Measurements from ENCODE around the gene NRSN2. TPM values are rescaled to one million over a fixed set of nuclear protein-coding genes. Genes with fewer than 3 reads are reported as not detected.

Gene NRSN2
- total RNA-seq, 1 experiment from 2014 or later, result 22.7 TPM

DNA sequence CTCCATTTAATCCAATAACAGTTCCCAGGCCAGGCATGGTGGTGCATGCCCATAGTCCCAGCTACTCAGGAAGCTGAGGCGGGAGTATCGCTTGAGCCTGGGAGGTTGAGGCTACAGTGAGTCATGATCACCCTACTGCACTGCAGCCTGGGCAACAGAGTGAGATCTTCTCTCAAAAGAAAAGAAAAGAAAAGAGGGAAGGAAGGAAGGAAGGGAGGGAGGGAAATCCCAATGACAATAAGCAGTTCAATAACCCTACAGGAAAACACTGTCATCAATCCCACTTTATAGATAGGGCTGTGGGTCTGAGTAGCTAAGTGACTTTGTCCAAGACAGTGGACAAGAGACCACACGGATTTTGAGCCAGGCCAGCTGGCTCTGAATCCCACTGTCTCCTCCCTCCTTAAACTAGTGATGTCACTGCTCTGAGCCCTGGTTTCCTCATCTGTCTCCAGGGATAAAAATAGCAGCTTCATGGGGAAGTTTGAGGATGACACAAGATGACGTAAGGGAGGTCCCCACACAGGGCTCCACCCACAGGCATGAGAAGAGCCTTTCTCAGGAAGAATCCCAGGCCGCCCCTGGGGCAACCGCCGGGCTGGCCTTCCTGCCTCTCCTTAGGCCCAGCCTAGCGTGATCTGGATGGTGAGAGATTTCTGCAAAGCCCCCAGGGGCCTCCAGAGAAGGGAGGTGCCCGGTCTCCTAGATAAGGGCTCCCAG, 26.4 kb downstream of the NRSN2 start:
- Histone ChIP-seq H3K4ac (ENCODE audit: low read depth, low read length) (no peak overlapping the region), H3K9ac (ENCODE audit: extremely low read depth, insufficient read length, low read length) (no peak overlapping the region), H2AFZ (ENCODE audit: low read length) (no peak overlapping the region), H3K79me2 (ENCODE audit: insufficient read depth, low read length) (no peaks in the 10 kb centered on the region), H4K20me1 (ENCODE audit: control insufficient read depth, insufficient read depth, insufficient read length) (no peaks in the 10 kb centered on the region), H3K27ac (ENCODE audit: insufficient read length, low read depth, low read length) (no peak overlapping the region), H3K27me3 (ENCODE audit: insufficient read depth, low read length) (no peaks in the 10 kb centered on the region), H3K9me3 (ENCODE audit: control insufficient read depth, low read depth, low read length) (no peaks in the 10 kb centered on the region), H2BK20ac (ENCODE audit: low read depth, low read length, poor library complexity, severe bottlenecking) (no peak overlapping the region), H2BK120ac (ENCODE audit: low read depth, low read length, poor library complexity, severe bottlenecking) (no peak overlapping the region), H3K23ac (ENCODE audit: insufficient read length, low read depth, low read length) (no peak overlapping the region), H4K8ac (replicated peaks; ENCODE audit: insufficient read length, low read depth, low read length) (no peak overlapping the region), H3K56ac (ENCODE audit: insufficient read length, low read depth, low read length) (no peak overlapping the region), H4K91ac (ENCODE audit: insufficient read length, low read depth, low read length) (no peak overlapping the region), H2AK5ac (ENCODE audit: insufficient read length, low read length) (no peak overlapping the region), H3K18ac (ENCODE audit: insufficient read length, low read depth, low read length) (no peak overlapping the region), H2BK15ac (ENCODE audit: low read depth, low read length) (no peak overlapping the region), H3K23me2 (ENCODE audit: insufficient read length, low read depth, low read length, poor library complexity, severe bottlenecking) (no peaks in the 10 kb centered on the region), H3T11ph (ENCODE audit: low read length) (no peak overlapping the region), H3K4me2 (ENCODE audit: insufficient read depth, insufficient read length, low read length) (no peak overlapping the region), H3K79me1 (ENCODE audit: insufficient read depth, low read depth, low read length, poor library complexity, severe bottlenecking) (no peaks in the 10 kb centered on the region), H3K4me1 (ENCODE audit: insufficient read depth, low read length) (no peaks in the 10 kb centered on the region), H4K5ac (ENCODE audit: insufficient read length, low read depth, low read length) (no peak overlapping the region), H3K14ac (ENCODE audit: insufficient read depth, low read length) (no peak overlapping the region), H2BK12ac (ENCODE audit: insufficient read length, low read depth, low read length) (no peak overlapping the region), H2BK5ac (ENCODE audit: insufficient read length, low read length) (no peak overlapping the region)
- DNase-seq, result peak; percentile 52
- no peaks in the 10 kb centered on the region for H3K9me3 Mint-ChIP-seq
- H3K27ac Mint-ChIP-seq, result no peak overlapping the region
- TF ChIP-seq, protein P1, sequence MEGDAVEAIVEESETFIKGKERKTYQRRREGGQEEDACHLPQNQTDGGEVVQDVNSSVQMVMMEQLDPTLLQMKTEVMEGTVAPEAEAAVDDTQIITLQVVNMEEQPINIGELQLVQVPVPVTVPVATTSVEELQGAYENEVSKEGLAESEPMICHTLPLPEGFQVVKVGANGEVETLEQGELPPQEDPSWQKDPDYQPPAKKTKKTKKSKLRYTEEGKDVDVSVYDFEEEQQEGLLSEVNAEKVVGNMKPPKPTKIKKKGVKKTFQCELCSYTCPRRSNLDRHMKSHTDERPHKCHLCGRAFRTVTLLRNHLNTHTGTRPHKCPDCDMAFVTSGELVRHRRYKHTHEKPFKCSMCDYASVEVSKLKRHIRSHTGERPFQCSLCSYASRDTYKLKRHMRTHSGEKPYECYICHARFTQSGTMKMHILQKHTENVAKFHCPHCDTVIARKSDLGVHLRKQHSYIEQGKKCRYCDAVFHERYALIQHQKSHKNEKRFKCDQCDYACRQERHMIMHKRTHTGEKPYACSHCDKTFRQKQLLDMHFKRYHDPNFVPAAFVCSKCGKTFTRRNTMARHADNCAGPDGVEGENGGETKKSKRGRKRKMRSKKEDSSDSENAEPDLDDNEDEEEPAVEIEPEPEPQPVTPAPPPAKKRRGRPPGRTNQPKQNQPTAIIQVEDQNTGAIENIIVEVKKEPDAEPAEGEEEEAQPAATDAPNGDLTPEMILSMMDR (conservative IDR thresholded peaks at IDR 0.05), result no peak
- H3K36me3 Mint-ChIP-seq (ENCODE audit: insufficient read depth in 1 of 3, low read depth in 3 of 3), result no peaks in the 10 kb centered on the region
- no peak overlapping the region; a peak in 1 of 5 replicates for H3K4me3 Mint-ChIP-seq
- no CpG with 5 or more reads among the region's 9 CpGs for WGBS (ENCODE audit: extremely low coverage, insufficient read length, low lambda C conversion rate)
- H3K4me1 Mint-ChIP-seq, result peaks cover 12 to 17% of the 10 kb centered on the region in 2 experiments
- peaks cover 4% of the 10 kb centered on the region for H3K27me3 Mint-ChIP-seq (ENCODE audit: low read depth)
